Stomach (tissue), 9 donors: ENCODE measurements around the gene EXT2. TPM values are rescaled to one million over a fixed set of nuclear protein-coding genes. Genes with fewer than 3 reads are reported as not detected.

ENCODE experiments used
- DNase-seq, 2 donors: peaks; one replicate each; pipeline versions ENCODE4 v3.0.0 to v3.0.0-alpha.2; 2013 to 2019
- H3K27ac ChIP-seq, 5 donors: fragments of 200-600 bp in 4 of 5; sonication (generic) in 4 of 5; one replicate each; pipeline ENCODE4 v1.5.1; 2013 to 2019; ENCODE audit warnings: mild to moderate bottlenecking in 1 of 5, moderate library complexity in 1 of 5
- H3K27me3 ChIP-seq, 3 donors: fragments of 200-600 bp; sonication (generic); one replicate each; pipeline ENCODE4 v1.5.1; 2017 to 2019; ENCODE audit warnings: mixed run types in 1 of 3
- H3K36me3 ChIP-seq, 4 donors: fragments of 200-600 bp; sonication (generic); 1 replicate in 3 of 4; 2 replicates in 1 of 4; pipeline ENCODE4 v1.5.1; 2016 to 2019
- H3K4me1 ChIP-seq, 4 donors: fragments of 200-600 bp; sonication (generic); one replicate each; pipeline ENCODE4 v1.5.1; 2016 to 2019
- H3K4me3 ChIP-seq, 4 donors: fragments of 200-600 bp; sonication (generic) in 3 of 4; one replicate each; pipeline ENCODE4 v1.5.1; 2016 to 2019; ENCODE audit warnings: mild to moderate bottlenecking in 1 of 4
- H3K9me3 ChIP-seq, 4 donors: fragments of 200-600 bp; sonication (generic); one replicate each; pipeline ENCODE4 v1.5.1; 2016 to 2019
- CTCF ChIP-seq, 7 experiments: fragments of 450-650 bp in 4 of 7; fragments of 200-600 bp in 3 of 7; sonication (generic) in 3 of 7; IDR thresholded peaks; one replicate each; pipeline ENCODE4 v1.5.1; 2016 to 2019; ENCODE audit warnings: antibody characterized with exemption in 7 of 7, control low read depth in 2 of 7, mild to moderate bottlenecking in 1 of 7
- EP300 ChIP-seq: sonication (generic); formaldehyde crosslinking; IDR thresholded peaks from one replicate; pipeline ENCODE4 v1.6.1; 2017; ENCODE audit warnings: antibody characterized with exemption
- POLR2A ChIP-seq, 4 donors: fragments of 450-650 bp; IDR thresholded peaks; one replicate each; pipeline ENCODE4 v1.6.1; 2016; ENCODE audit warnings: antibody characterized with exemption in 4 of 4, control low read depth in 2 of 4, mild to moderate bottlenecking in 1 of 4, moderate library complexity in 1 of 4
- POLR2AphosphoS5 ChIP-seq, 3 donors: sonication (generic); formaldehyde crosslinking; IDR thresholded peaks; one replicate each; pipeline ENCODE4 v1.6.1; 2016; ENCODE audit warnings: antibody characterized with exemption in 3 of 3
- WGBS, 5 donors: extraction: QIAGEN DNeasy Blood & Tissue Kit in 3 of 5; methylation state at CpG; one replicate each; pipeline versions ENCODE4 v1.1.5 to v1.1.7; 2013 to 2018; 5-methylcytosine and 5-hydroxymethylcytosine counted together
- intact Hi-C: fragments of 100-400 bp; cut with DNase I; formaldehyde crosslinking; loops from one replicate; pipeline ENCODE4 v1.15.1; 2023; ENCODE audit warnings: low total_unique reads
- polyA plus RNA-seq, 3 donors: library from polyadenylated mRNA; stranded (reverse); fragments of 200-250 nt; gene quantifications; one replicate each; pipeline ENCODE4 v1.2.3, GENCODE V29; 2013
- total RNA-seq, 5 donors: library from RNA; depleted of rRNA; stranded (reverse); fragments of >200 nt; gene quantifications; one replicate each; pipeline versions ENCODE4 v1.1.0 to v1.2.3, GENCODE V29; 2014 to 2016
- donor health status: healthy with polysubstance abuse.
- donor health status: Bipolar disorder and iron deficiency.
- donor health status: healthy.

EXT2 gene
- total and polyA plus RNA-seq, 8 donors = 10.5 to 93.8 (median 16.0) TPM

- H3K36me3 ChIP-seq = peaks cover 0 to 8% (median 6%) of the 10 kb centered on the region in 4 donors
- 68 to 92% (median 83%) methylated on average over 1 of the region's 1 CpG for WGBS, 5 donors
- no peaks in the 10 kb centered on the region for H3K9me3 ChIP-seq
- no peaks in the 10 kb centered on the region for H3K27me3 ChIP-seq
- DNase-seq = no peak
- no peak overlapping the region for H3K4me3 ChIP-seq
- TF ChIP-seq EP300 = no peak
- TF ChIP-seq POLR2A (IDR thresholded peaks at IDR 0.05) = no peak
- TF ChIP-seq CTCF (IDR thresholded peaks at IDR 0.05) = no peak
- no peak for TF ChIP-seq POLR2AphosphoS5 (IDR thresholded peaks at IDR 0.05)
- no peak overlapping the region for H3K27ac ChIP-seq
- peaks cover 0 to 14% (median 10%) of the 10 kb centered on the region in 4 donors for H3K4me1 ChIP-seq
- intact Hi-C loops = no loop called here
These were observed 4.9 kb upstream of the EXT2 start for GRCh38 chr11:44090539-44090938.

- Histone ChIP-seq H3K36me3 (peaks cover 0 to 4% (median 0%) of the 10 kb centered on the region in 4 donors), H3K27ac (no peak overlapping the region), H3K9me3 (no peaks in the 10 kb centered on the region), H3K4me1 (peaks cover 10 to 30% (median 20%) of the 10 kb centered on the region in 4 donors), H3K27me3 (no peaks in the 10 kb centered on the region), H3K4me3 (no peak overlapping the region)
- intact Hi-C loops = no loop called here
- TF ChIP-seq CTCF (IDR thresholded peaks at IDR 0.05) = peak in 5 of 7 experiments; percentile 6 to 84 (median 68)
- no peak for TF ChIP-seq POLR2AphosphoS5 (IDR thresholded peaks at IDR 0.05)
- WGBS, 5 donors = 24 to 30% (median 26%) methylated on average over 11 of the region's 11 CpGs
- peak; percentile 86 to 93 for DNase-seq
These were observed 1.1 kb upstream of the EXT2 start for GRCh38 chr11:44094260-44094868.

GRCh38 chr11:44096360-44097185 lies 1.1 kb downstream of the EXT2 start:
- H3K27me3 ChIP-seq = no peaks in the 10 kb centered on the region
- WGBS, 5 donors = 9 to 16% (median 11%) methylated on average over 18 of the region's 18 CpGs
- TF ChIP-seq POLR2A (IDR thresholded peaks at IDR 0.05) = no peak
- TF ChIP-seq EP300 = no peak
- TF ChIP-seq POLR2AphosphoS5 (IDR thresholded peaks at IDR 0.05) = no peak
- no peak for TF ChIP-seq CTCF (IDR thresholded peaks at IDR 0.05)
- H3K4me3 ChIP-seq = peak overlapping the region; percentile 72 to 86 (median 78)
- no peak for DNase-seq
- peaks cover 0 to 12% (median 2%) of the 10 kb centered on the region in 4 donors for H3K36me3 ChIP-seq
- H3K4me1 ChIP-seq = peaks cover 10 to 39% (median 22%) of the 10 kb centered on the region in 4 donors
- peak overlapping the region in 3 of 5 donors; percentile 80 to 87 (median 86) for H3K27ac ChIP-seq
- H3K9me3 ChIP-seq = no peaks in the 10 kb centered on the region
- intact Hi-C loops = no loop called here

- peaks cover 0 to 12% (median 2%) of the 10 kb centered on the region in 4 donors for H3K36me3 ChIP-seq
- no peak overlapping the region for H3K4me3 ChIP-seq
- H3K27me3 ChIP-seq = no peaks in the 10 kb centered on the region
- TF ChIP-seq EP300 = no peak
- no peak for TF ChIP-seq POLR2A (IDR thresholded peaks at IDR 0.05)
- no peak for TF ChIP-seq POLR2AphosphoS5 (IDR thresholded peaks at IDR 0.05)
- no peak for TF ChIP-seq CTCF (IDR thresholded peaks at IDR 0.05)
- 87 to 93% (median 91%) methylated on average over 2 of the region's 2 CpGs for WGBS, 5 donors
- H3K9me3 ChIP-seq = no peaks in the 10 kb centered on the region
- intact Hi-C loops = no loop called here
- peaks cover 10 to 39% (median 22%) of the 10 kb centered on the region in 4 donors for H3K4me1 ChIP-seq
- no peak for DNase-seq
- no peak overlapping the region for H3K27ac ChIP-seq
These were observed 2.3 kb downstream of the EXT2 start for GRCh38 chr11:44097821-44098220.
